Measurements from ENCODE around the gene PXK.

GRCh38 chr3:58357402-58357801, 24.7 kb downstream of the PXK start:
- TF ChIP-seq CTCF (IDR thresholded peaks at IDR 0.05) (no peak), POLR2AphosphoS5 (IDR thresholded peaks at IDR 0.05) (no peak)
